Heart left ventricle (tissue), 16 donors: ENCODE data around the gene DBNDD1. TPM values are rescaled to one million over a fixed set of nuclear protein-coding genes. Genes with fewer than 3 reads are reported as not detected.

Experiments
- ATAC-seq, 4 donors: fragments of 200-7000 bp; cut with Tn5 transposase; one replicate each; pipeline ENCODE4 v1.9.1; 2020 to 2022; ENCODE audit warnings: moderate library complexity in 4 of 4, mild to moderate bottlenecking in 3 of 4, moderate number of reproducible peaks in 1 of 4
- DNase-seq, 5 donors: peaks; one replicate each; pipeline ENCODE4 v3.0.0-alpha.2; 2020
- H3K27ac ChIP-seq, 12 donors: fragments of 200-600 bp; sonication (generic) in 4 of 12; one replicate each; pipeline versions ENCODE4 v1.5.0 to v1.8.0; 2016 to 2022; ENCODE audit warnings: mild to moderate bottlenecking in 2 of 12
- H3K27me3 ChIP-seq, 9 donors: fragments of 200-600 bp; sonication (generic) in 2 of 9; one replicate each; pipeline versions ENCODE4 v1.5.1 to v1.8.0; 2016 to 2022; ENCODE audit warnings: mild to moderate bottlenecking in 3 of 9
- H3K36me3 ChIP-seq, 9 donors: fragments of 200-600 bp; sonication (generic) in 2 of 9; one replicate each; pipeline versions ENCODE4 v1.5.0 to v1.8.0; 2018 to 2022; ENCODE audit warnings: mild to moderate bottlenecking in 2 of 9
- H3K4me1 ChIP-seq, 12 donors: fragments of 200-600 bp; sonication (generic) in 4 of 12; one replicate each; pipeline versions ENCODE4 v1.5.0 to v1.8.0; 2016 to 2022; ENCODE audit warnings: mild to moderate bottlenecking in 3 of 12
- H3K4me3 ChIP-seq, 12 donors: fragments of 200-600 bp; sonication (generic) in 4 of 12; one replicate each; pipeline versions ENCODE4 v1.5.0 to v1.8.0; 2017 to 2022; ENCODE audit warnings: mild to moderate bottlenecking in 9 of 12, moderate library complexity in 4 of 12
- H3K9me3 ChIP-seq, 12 donors: fragments of 200-600 bp; sonication (generic) in 4 of 12; one replicate each; pipeline versions ENCODE4 v1.5.0 to v1.8.0; 2016 to 2022; ENCODE audit warnings: mild to moderate bottlenecking in 1 of 12
- POLR2A ChIP-seq, 2 donors: fragments of 450-650 bp; IDR thresholded peaks; one replicate each; pipeline ENCODE4 v1.6.1; 2017; ENCODE audit warnings: antibody characterized with exemption in 2 of 2, mild to moderate bottlenecking in 2 of 2, moderate library complexity in 2 of 2
- WGBS, 4 donors: extraction: QIAGEN DNeasy Blood & Tissue Kit in 2 of 4; methylation state at CpG; one replicate each; pipeline versions ENCODE4 v1.1.5 to v1.1.7; 2013 to 2018; 5-methylcytosine and 5-hydroxymethylcytosine counted together
- intact Hi-C, 10 donors: fragments of 100-400 bp; cut with DNase I; formaldehyde crosslinking; loops; one replicate each; pipeline versions ENCODE4 v1.11.1 to v1.14.2; 2022
- polyA plus RNA-seq, 2 donors: library from polyadenylated mRNA; stranded (reverse); fragments of 200-250 nt; gene quantifications; one replicate each; pipeline ENCODE4 v1.2.3, GENCODE V29; 2013
- total RNA-seq, 9 donors: library from RNA; depleted of rRNA in 2 of 9; stranded (reverse); fragments of >200 nt in 2 of 9; fragmentation: NEBNext Ultra II Directional in 3 of 9; extraction: Animal tissue kit (Norgen Biotek cat#: 25700) in 3 of 9; gene quantifications; one replicate each; pipeline versions ENCODE4 v1.1.0 to v1.2.4, GENCODE V29; 2016 to 2023
- TF ChIP-seq, protein P1 (sequence below), 12 donors: fragments of 200-600 bp; sonication (generic) in 4 of 12; IDR thresholded peaks; one replicate each; pipeline versions ENCODE4 v1.5.0 to v1.8.0; 2018 to 2022; ENCODE audit warnings: antibody characterized with exemption in 12 of 12, mild to moderate bottlenecking in 5 of 12
- donor health status: ischemic (EF 13 %, LVEDD 7.1; RV severe dilation, severe dysfunction).
- donor health status: healthy with polysubstance abuse.
- donor health status: DM: no; HTN: yes; CAD: no.
- donor health status: DM: no; HTN: no; CAD: no.
- donor health status: ischemic (EF 25% LVEDD 6.9; RV normal size, moderate dysfunction).
- donor health status: ischemic (EF 25% LVEDD 5.7; RV mildly dilated, moderate dysfunction).
- donor health status: healthy.
- donor health status: DM: yes; HTN: yes; CAD: no.
- donor health status: ischemic (EF 35%, LVEDD 5.7; RV mildly dilated, moderate dysfunction).
- donor health status: nonischemic (EF 11% LVEDD 7.7; RV severe dilation, severe dysfunction).
- donor health status: DM: yes; HTN: yes; CAD: no.
- donor health status: PGD.
- donor health status: ischemic (EF 29% LVEDD 5.4; RV normal size, mild dysfunction).
- donor health status: nonischemic (EF 23%, LVEDD 6.1; RV moderate dilation, normal function).

The DBNDD1 gene
- total and polyA plus RNA-seq, 11 donors: 1.4 to 16.0 (median 4.4) TPM

DNA sequence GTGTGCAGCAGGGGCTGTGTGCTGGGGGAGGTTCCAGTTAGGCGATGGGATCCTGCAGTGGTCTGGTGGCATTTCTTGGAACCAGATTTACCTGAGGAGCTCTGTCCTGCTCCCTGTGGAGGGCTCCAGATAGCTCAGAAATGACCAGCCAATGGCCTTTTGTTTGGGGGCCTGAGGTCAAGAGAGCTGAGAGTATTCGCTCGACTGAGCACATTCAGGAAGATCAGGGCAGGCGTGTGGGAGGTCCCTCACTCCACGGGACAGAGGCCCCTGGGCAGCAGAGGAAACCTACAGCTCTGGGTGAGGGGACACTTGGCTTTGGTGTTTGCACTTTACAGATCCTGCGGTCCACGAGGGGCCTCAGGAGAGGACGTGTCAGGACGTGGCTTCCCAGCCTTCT is 52.5 kb downstream of the DBNDD1 start:
- no peaks in the 10 kb centered on the region for H3K27me3 ChIP-seq
- no peak for ATAC-seq
- peaks cover 0 to 6% (median 0%) of the 10 kb centered on the region in 12 donors for H3K9me3 ChIP-seq
- no peak for DNase-seq
- H3K4me3 ChIP-seq: no peak overlapping the region
- 77 to 89% (median 81%) methylated on average over 8 to 9 of the region's 9 CpGs for WGBS, 4 donors
- peaks cover 0 to 29% (median 15%) of the 10 kb centered on the region in 12 donors for H3K4me1 ChIP-seq
- H3K27ac ChIP-seq: no peak overlapping the region
- intact Hi-C loops: no loop called here
- TF ChIP-seq, protein P1, sequence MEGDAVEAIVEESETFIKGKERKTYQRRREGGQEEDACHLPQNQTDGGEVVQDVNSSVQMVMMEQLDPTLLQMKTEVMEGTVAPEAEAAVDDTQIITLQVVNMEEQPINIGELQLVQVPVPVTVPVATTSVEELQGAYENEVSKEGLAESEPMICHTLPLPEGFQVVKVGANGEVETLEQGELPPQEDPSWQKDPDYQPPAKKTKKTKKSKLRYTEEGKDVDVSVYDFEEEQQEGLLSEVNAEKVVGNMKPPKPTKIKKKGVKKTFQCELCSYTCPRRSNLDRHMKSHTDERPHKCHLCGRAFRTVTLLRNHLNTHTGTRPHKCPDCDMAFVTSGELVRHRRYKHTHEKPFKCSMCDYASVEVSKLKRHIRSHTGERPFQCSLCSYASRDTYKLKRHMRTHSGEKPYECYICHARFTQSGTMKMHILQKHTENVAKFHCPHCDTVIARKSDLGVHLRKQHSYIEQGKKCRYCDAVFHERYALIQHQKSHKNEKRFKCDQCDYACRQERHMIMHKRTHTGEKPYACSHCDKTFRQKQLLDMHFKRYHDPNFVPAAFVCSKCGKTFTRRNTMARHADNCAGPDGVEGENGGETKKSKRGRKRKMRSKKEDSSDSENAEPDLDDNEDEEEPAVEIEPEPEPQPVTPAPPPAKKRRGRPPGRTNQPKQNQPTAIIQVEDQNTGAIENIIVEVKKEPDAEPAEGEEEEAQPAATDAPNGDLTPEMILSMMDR (IDR thresholded peaks at IDR 0.05): no peak
- TF ChIP-seq POLR2A (IDR thresholded peaks at IDR 0.05): no peak
- H3K36me3 ChIP-seq: peaks cover 0 to 38% (median 17%) of the 10 kb centered on the region in 9 donors

DNA sequence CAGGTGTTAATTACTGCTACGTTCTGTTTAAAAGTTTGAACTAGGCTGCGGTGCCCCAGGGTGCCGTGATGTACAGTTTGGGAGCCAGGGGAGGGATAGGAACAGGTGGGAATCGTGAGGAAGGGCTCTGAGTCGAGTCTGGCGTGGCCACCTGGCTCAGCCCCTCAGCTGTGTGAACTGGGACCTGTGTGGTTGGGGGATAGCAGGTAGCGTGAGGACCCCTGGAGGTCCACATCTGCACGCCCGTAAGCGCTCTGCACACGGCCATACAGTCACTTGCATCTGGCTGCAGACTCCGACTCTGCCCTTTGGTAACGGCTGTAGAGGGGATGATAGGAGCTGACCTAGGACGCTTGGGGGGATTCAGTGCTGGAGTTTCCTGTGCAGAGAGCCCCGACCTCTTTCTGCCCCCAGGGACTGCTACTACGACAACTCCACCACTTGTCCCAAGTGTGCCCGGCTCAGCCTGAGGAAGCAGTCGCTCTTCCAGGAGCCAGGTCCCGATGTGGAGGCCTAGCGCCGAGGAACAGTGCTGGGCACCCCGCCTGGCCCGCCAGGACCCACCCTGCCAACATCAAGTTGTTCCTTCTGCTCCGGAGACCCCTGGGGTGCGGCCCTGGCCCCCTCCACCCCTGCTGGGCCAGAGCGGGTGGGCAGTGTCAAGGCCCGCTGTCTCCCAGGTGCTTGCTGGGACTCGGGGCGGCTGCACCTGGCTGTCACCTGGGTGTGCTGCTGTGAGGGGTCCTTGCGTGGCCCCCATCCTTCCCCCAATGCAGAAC is 53.6 kb downstream of the DBNDD1 start:
- Histone ChIP-seq H3K36me3 (peaks cover 0 to 48% (median 26%) of the 10 kb centered on the region in 9 donors), H3K4me3 (no peak overlapping the region), H3K4me1 (peaks cover 0 to 18% (median 4%) of the 10 kb centered on the region in 12 donors), H3K27ac (no peak overlapping the region), H3K9me3 (peaks cover 0 to 4% (median 0%) of the 10 kb centered on the region in 12 donors), H3K27me3 (no peaks in the 10 kb centered on the region)
- ATAC-seq (peak in 1 of 4 donors; percentile 11), DNase-seq (no peak)
- intact Hi-C loops: no loop called here
- WGBS, 4 donors: 87 to 91% (median 87%) methylated on average over 18 to 30 of the region's 30 CpGs
- no peak for TF ChIP-seq POLR2A (IDR thresholded peaks at IDR 0.05)
- TF ChIP-seq, protein P1 (IDR thresholded peaks at IDR 0.05): no peak

DNA sequence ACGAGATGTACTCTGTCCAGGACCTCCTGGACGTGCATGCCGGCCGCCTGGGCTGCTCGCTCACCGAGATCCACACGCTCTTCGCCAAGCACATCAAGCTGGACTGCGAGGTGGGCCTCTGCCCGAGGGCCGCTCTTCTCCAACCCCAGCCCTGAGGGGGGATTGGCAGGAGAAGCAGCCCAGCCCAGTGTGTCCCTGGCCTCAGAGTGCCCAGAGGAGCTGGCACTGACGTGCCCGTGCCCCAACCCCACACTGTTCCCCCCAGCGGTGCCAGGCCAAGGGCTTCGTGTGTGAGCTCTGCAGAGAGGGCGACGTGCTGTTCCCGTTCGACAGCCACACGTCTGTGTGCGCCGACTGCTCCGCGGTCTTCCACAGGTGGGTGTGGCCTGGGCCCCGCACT is 55.1 kb downstream of the DBNDD1 start:
- ATAC-seq (peak in 1 of 4 donors; percentile 6), DNase-seq (no peak)
- intact Hi-C loops: no loop called here
- WGBS, 4 donors: 88 to 94% (median 90%) methylated on average over 2 to 25 of the region's 25 CpGs
- H3K36me3 ChIP-seq: peaks cover 0 to 58% (median 33%) of the 10 kb centered on the region in 9 donors
- no peak overlapping the region for H3K4me3 ChIP-seq
- TF ChIP-seq POLR2A (IDR thresholded peaks at IDR 0.05): no peak
- TF ChIP-seq, protein P1 (IDR thresholded peaks at IDR 0.05): no peak
- H3K9me3 ChIP-seq: no peaks in the 10 kb centered on the region
- H3K4me1 ChIP-seq: peaks cover 0 to 5% (median 0%) of the 10 kb centered on the region in 12 donors
- no peak overlapping the region for H3K27ac ChIP-seq
- H3K27me3 ChIP-seq: no peaks in the 10 kb centered on the region

DNA sequence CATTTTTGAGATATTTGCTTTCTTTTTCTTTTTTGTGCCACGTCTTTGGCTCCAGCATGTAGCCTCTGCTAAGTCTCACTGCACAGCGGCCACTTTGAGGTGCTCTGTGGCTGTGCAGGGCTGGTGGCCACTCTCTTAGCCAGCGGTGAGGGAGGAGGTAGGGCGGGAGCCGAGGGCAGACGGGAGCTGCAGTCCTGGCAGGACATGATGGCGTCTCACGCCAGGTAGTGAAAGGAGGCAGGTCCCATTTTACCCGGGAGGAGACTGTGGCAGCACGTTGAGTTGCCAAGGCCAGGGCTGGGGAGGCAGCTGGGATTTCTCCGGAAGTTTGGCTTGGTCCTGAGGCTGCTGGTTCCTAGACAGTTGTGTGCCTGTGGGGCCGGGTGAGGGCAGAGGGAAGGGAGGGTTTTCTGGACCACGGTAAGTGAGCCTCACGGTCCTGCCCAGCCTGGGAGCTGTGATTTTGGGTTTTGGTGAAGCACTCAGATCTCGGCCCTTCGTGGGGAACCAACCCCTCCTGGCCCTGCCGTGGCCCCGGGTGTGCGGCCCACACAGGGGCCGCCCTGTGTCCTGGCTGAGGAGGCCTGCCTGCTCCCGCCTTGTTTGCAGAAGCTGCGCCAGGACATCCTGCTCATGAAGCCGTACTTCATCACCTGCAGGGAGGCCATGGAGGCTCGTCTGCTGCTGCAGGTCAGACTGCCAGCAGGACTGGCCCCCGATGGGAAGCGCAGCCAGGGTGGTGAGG is 56.3 kb downstream of the DBNDD1 start:
- no peak for ATAC-seq
- peaks cover 0 to 70% (median 39%) of the 10 kb centered on the region in 9 donors for H3K36me3 ChIP-seq
- TF ChIP-seq, protein P1 (IDR thresholded peaks at IDR 0.05): no peak
- no peak for TF ChIP-seq POLR2A (IDR thresholded peaks at IDR 0.05)
- H3K9me3 ChIP-seq: no peaks in the 10 kb centered on the region
- 85 to 89% (median 88%) methylated on average over 17 to 26 of the region's 26 CpGs for WGBS, 4 donors
- H3K4me1 ChIP-seq: peaks cover 0 to 9% (median 0%) of the 10 kb centered on the region in 12 donors
- H3K27ac ChIP-seq: no peak overlapping the region
- no peak overlapping the region for H3K4me3 ChIP-seq
- no peaks in the 10 kb centered on the region for H3K27me3 ChIP-seq
- DNase-seq: peak in 1 of 5 donors; percentile 52
- intact Hi-C loops: no loop called here
